ENCODE measurements around the gene DPP6. TPM values are rescaled to one million over a fixed set of nuclear protein-coding genes. Genes with fewer than 3 reads are reported as not detected.

DPP6 gene
- total and polyA plus RNA-seq, 9 donors = 3.3 to 11.5 (median 4.7) TPM

GRCh38 chr7:154759989-154760388 lies 707.8 kb downstream of the DPP6 start:
- Histone ChIP-seq H3K9me3 (replicated peaks; ENCODE audit: control insufficient read depth, low read depth, low read length) (no peaks in the 10 kb centered on the region), H3K36me3 (ENCODE audit: control insufficient read depth, insufficient read depth, low read length) (no peaks in the 10 kb centered on the region), H3K27me3 (ENCODE audit: control insufficient read depth, insufficient read depth, low read length) (peaks cover 3% of the 10 kb centered on the region), H3K4me3 (ENCODE audit: low read length) (no peak overlapping the region), H3K27ac (ENCODE audit: low read length) (no peak overlapping the region), H3K4me1 (ENCODE audit: control insufficient read depth, insufficient read depth, low read length) (no peaks in the 10 kb centered on the region)
- WGBS (ENCODE audit: insufficient coverage) = 84% methylated on average over 3 of the region's 6 CpGs
- DNase-seq = no peak

- H3K36me3 ChIP-seq (ENCODE audit: control insufficient read depth, insufficient read depth, low read length) = no peaks in the 10 kb centered on the region
Observed at GRCh38 chr7:154765118-154765517, 712.9 kb downstream of the DPP6 start.

GRCh38 chr7:154767142-154767541 lies 714.9 kb downstream of the DPP6 start:
- no peaks in the 10 kb centered on the region for H3K4me1 ChIP-seq (ENCODE audit: control insufficient read depth, insufficient read depth, low read length)
- WGBS (ENCODE audit: insufficient coverage) = 65% methylated on average over 9 of the region's 10 CpGs

More at GRCh38 chr7:154765118-154765517, 712.9 kb downstream of the DPP6 start:
- H3K27me3 ChIP-seq (ENCODE audit: control insufficient read depth, insufficient read depth, low read length) = peaks cover 3% of the 10 kb centered on the region
- no peak overlapping the region for H3K4me3 ChIP-seq (ENCODE audit: low read length)
- no peaks in the 10 kb centered on the region for H3K4me1 ChIP-seq (ENCODE audit: control insufficient read depth, insufficient read depth, low read length)
- H3K9me3 ChIP-seq (replicated peaks; ENCODE audit: control insufficient read depth, low read depth, low read length) = no peaks in the 10 kb centered on the region
- no CpG with 5 or more reads among the region's 1 CpG for WGBS (ENCODE audit: insufficient coverage)
- no peak for DNase-seq
- H3K27ac ChIP-seq (ENCODE audit: low read length) = no peak overlapping the region

GRCh38 chr7:154767821-154768415 lies 715.7 kb downstream of the DPP6 start:
- Histone ChIP-seq H3K9me3 (replicated peaks; ENCODE audit: control insufficient read depth, low read depth, low read length) (no peaks in the 10 kb centered on the region), H3K4me1 (ENCODE audit: control insufficient read depth, insufficient read depth, low read length) (no peaks in the 10 kb centered on the region), H3K36me3 (ENCODE audit: control insufficient read depth, insufficient read depth, low read length) (no peaks in the 10 kb centered on the region), H3K27ac (ENCODE audit: low read length) (no peak overlapping the region), H3K4me3 (ENCODE audit: low read length) (no peak overlapping the region), H3K27me3 (ENCODE audit: control insufficient read depth, insufficient read depth, low read length) (peaks cover 3% of the 10 kb centered on the region)
- 83% methylated on average over 5 of the region's 9 CpGs for WGBS (ENCODE audit: insufficient coverage)
- DNase-seq = no peak

More at GRCh38 chr7:154767142-154767541, 714.9 kb downstream of the DPP6 start:
- H3K27ac ChIP-seq (ENCODE audit: low read length) = no peak overlapping the region
- H3K36me3 ChIP-seq (ENCODE audit: control insufficient read depth, insufficient read depth, low read length) = no peaks in the 10 kb centered on the region
- H3K9me3 ChIP-seq (replicated peaks; ENCODE audit: control insufficient read depth, low read depth, low read length) = no peaks in the 10 kb centered on the region
- peaks cover 3% of the 10 kb centered on the region for H3K27me3 ChIP-seq (ENCODE audit: control insufficient read depth, insufficient read depth, low read length)
- no peak overlapping the region for H3K4me3 ChIP-seq (ENCODE audit: low read length)
- no peak for DNase-seq

GRCh38 chr7:154769001-154769400 lies 716.8 kb downstream of the DPP6 start:
- Histone ChIP-seq H3K27ac (ENCODE audit: low read length) (no peak overlapping the region), H3K27me3 (ENCODE audit: control insufficient read depth, insufficient read depth, low read length) (peaks cover 3% of the 10 kb centered on the region), H3K36me3 (ENCODE audit: control insufficient read depth, insufficient read depth, low read length) (no peaks in the 10 kb centered on the region), H3K4me1 (ENCODE audit: control insufficient read depth, insufficient read depth, low read length) (no peaks in the 10 kb centered on the region), H3K4me3 (ENCODE audit: low read length) (no peak overlapping the region), H3K9me3 (replicated peaks; ENCODE audit: control insufficient read depth, low read depth, low read length) (no peaks in the 10 kb centered on the region)
- DNase-seq = no peak
- WGBS (ENCODE audit: insufficient coverage) = 36% methylated on average over 1 of the region's 4 CpGs

GRCh38 chr7:154769527-154769926 lies 717.3 kb downstream of the DPP6 start:
- 79% methylated on average over 3 of the region's 7 CpGs for WGBS (ENCODE audit: insufficient coverage)
- H3K4me3 ChIP-seq (ENCODE audit: low read length) = no peak overlapping the region
- no peaks in the 10 kb centered on the region for H3K9me3 ChIP-seq (replicated peaks; ENCODE audit: control insufficient read depth, low read depth, low read length)
- no peak for DNase-seq
- no peaks in the 10 kb centered on the region for H3K4me1 ChIP-seq (ENCODE audit: control insufficient read depth, insufficient read depth, low read length)
- no peak overlapping the region for H3K27ac ChIP-seq (ENCODE audit: low read length)
- H3K36me3 ChIP-seq (ENCODE audit: control insufficient read depth, insufficient read depth, low read length) = no peaks in the 10 kb centered on the region
- no peaks in the 10 kb centered on the region for H3K27me3 ChIP-seq (ENCODE audit: control insufficient read depth, insufficient read depth, low read length)

- WGBS (ENCODE audit: insufficient coverage) = no CpG with 5 or more reads among the region's 2 CpGs
- H3K27ac ChIP-seq (ENCODE audit: low read length) = no peak overlapping the region
- DNase-seq = no peak
- no peaks in the 10 kb centered on the region for H3K9me3 ChIP-seq (replicated peaks; ENCODE audit: control insufficient read depth, low read depth, low read length)
- no peaks in the 10 kb centered on the region for H3K27me3 ChIP-seq (ENCODE audit: control insufficient read depth, insufficient read depth, low read length)
- no peaks in the 10 kb centered on the region for H3K36me3 ChIP-seq (ENCODE audit: control insufficient read depth, insufficient read depth, low read length)
- no peak overlapping the region for H3K4me3 ChIP-seq (ENCODE audit: low read length)
- H3K4me1 ChIP-seq (ENCODE audit: control insufficient read depth, insufficient read depth, low read length) = no peaks in the 10 kb centered on the region
Observed at GRCh38 chr7:154770361-154770760, 718.2 kb downstream of the DPP6 start.

- WGBS (ENCODE audit: insufficient coverage) = 80% methylated on average over 1 of the region's 1 CpG
- no peak for DNase-seq
- H3K36me3 ChIP-seq (ENCODE audit: control insufficient read depth, insufficient read depth, low read length) = no peaks in the 10 kb centered on the region
- no peaks in the 10 kb centered on the region for H3K27me3 ChIP-seq (ENCODE audit: control insufficient read depth, insufficient read depth, low read length)
- H3K4me1 ChIP-seq (ENCODE audit: control insufficient read depth, insufficient read depth, low read length) = no peaks in the 10 kb centered on the region
- H3K4me3 ChIP-seq (ENCODE audit: low read length) = no peak overlapping the region
- H3K27ac ChIP-seq (ENCODE audit: low read length) = no peak overlapping the region
- H3K9me3 ChIP-seq (replicated peaks; ENCODE audit: control insufficient read depth, low read depth, low read length) = no peaks in the 10 kb centered on the region
Observed at GRCh38 chr7:154770962-154771361, 718.8 kb downstream of the DPP6 start.

GRCh38 chr7:154774303-154774969 lies 722.2 kb downstream of the DPP6 start:
- WGBS (ENCODE audit: insufficient coverage) = 28% methylated on average over 3 of the region's 4 CpGs
- H3K27me3 ChIP-seq (ENCODE audit: control insufficient read depth, insufficient read depth, low read length) = no peaks in the 10 kb centered on the region
- H3K9me3 ChIP-seq (replicated peaks; ENCODE audit: control insufficient read depth, low read depth, low read length) = no peaks in the 10 kb centered on the region
- H3K36me3 ChIP-seq (ENCODE audit: control insufficient read depth, insufficient read depth, low read length) = no peaks in the 10 kb centered on the region
- H3K4me3 ChIP-seq (ENCODE audit: low read length) = no peak overlapping the region
- no peak overlapping the region for H3K27ac ChIP-seq (ENCODE audit: low read length)
- no peaks in the 10 kb centered on the region for H3K4me1 ChIP-seq (ENCODE audit: control insufficient read depth, insufficient read depth, low read length)
- no peak for DNase-seq

GRCh38 chr7:154775681-154776080 lies 723.5 kb downstream of the DPP6 start:
- no peak overlapping the region for H3K4me3 ChIP-seq (ENCODE audit: low read length)
- no peak for DNase-seq
- no peaks in the 10 kb centered on the region for H3K36me3 ChIP-seq (ENCODE audit: control insufficient read depth, insufficient read depth, low read length)
- no peaks in the 10 kb centered on the region for H3K9me3 ChIP-seq (replicated peaks; ENCODE audit: control insufficient read depth, low read depth, low read length)
- H3K4me1 ChIP-seq (ENCODE audit: control insufficient read depth, insufficient read depth, low read length) = no peaks in the 10 kb centered on the region
- H3K27ac ChIP-seq (ENCODE audit: low read length) = no peak overlapping the region
- 87% methylated on average over 7 of the region's 8 CpGs for WGBS (ENCODE audit: insufficient coverage)
- H3K27me3 ChIP-seq (ENCODE audit: control insufficient read depth, insufficient read depth, low read length) = no peaks in the 10 kb centered on the region
